ENCODE data around the gene ZBTB16.

Gene ZBTB16

DNA sequence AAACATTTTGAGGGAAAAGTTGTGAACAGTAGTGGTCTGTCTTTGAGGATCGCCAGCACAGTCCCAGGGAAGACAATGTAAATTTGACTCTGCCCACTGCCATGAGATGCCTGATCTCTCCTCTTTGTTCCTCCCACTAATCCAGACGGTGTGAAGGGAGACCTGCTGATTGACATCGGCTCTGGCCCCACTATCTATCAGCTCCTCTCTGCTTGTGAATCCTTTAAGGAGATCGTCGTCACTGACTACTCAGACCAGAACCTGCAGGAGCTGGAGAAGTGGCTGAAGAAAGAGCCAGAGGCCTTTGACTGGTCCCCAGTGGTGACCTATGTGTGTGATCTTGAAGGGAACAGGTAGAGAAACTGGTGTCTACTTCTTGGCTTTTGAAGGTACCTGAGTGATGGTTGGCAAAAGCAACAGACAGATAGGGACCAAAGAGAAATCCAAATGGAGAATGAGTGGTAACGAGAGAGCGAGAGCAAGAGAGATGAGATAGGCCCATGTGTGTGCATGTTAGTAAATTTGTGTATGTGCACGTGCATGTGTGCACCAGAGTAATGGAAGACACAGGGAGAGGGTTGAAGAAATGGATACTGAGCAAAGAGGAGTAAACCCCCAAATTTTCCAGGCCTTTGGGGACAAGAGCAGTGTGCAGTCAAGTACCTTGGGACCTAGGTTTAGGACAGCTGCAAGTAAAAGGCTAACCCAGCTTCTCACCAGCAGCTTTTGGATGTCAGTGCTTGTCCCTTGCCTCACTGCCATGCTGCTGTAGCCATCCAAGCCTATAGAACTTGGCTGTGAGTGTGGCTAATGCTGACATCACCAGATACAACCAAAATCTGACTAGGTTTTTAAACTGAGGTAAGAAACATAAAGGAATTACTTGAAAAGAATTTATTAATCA lies 238.5 kb downstream of the ZBTB16 start:
- TF ChIP-seq, protein P1, sequence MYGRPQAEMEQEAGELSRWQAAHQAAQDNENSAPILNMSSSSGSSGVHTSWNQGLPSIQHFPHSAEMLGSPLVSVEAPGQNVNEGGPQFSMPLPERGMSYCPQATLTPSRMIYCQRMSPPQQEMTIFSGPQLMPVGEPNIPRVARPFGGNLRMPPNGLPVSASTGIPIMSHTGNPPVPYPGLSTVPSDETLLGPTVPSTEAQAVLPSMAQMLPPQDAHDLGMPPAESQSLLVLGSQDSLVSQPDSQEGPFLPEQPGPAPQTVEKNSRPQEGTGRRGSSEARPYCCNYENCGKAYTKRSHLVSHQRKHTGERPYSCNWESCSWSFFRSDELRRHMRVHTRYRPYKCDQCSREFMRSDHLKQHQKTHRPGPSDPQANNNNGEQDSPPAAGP (tag by site-specific recombination; IDR thresholded peaks at IDR 0.05), result no peak
- TF ChIP-seq ZNF184 (tag by site-specific recombination; IDR thresholded peaks at IDR 0.05), result no peak
- TF ChIP-seq ZNF830 (tag by site-specific recombination; IDR thresholded peaks at IDR 0.05; ENCODE audit: low read depth), result no peak
- no peak for TF ChIP-seq ZNF274 (IDR thresholded peaks at IDR 0.05; ENCODE audit: low read length)
- TF ChIP-seq ZNF274 (tag by site-specific recombination; IDR thresholded peaks at IDR 0.05; ENCODE audit: borderline replicate concordance), result no peak
- no peak for TF ChIP-seq ZNF621 (tag by site-specific recombination; IDR thresholded peaks at IDR 0.05)
- TF ChIP-seq ZNF140 (tag by site-specific recombination; IDR thresholded peaks at IDR 0.05), result no peak
- TF ChIP-seq GLIS1 (tag by site-specific recombination; IDR thresholded peaks at IDR 0.05), result no peak
- TF ChIP-seq, protein P2, sequence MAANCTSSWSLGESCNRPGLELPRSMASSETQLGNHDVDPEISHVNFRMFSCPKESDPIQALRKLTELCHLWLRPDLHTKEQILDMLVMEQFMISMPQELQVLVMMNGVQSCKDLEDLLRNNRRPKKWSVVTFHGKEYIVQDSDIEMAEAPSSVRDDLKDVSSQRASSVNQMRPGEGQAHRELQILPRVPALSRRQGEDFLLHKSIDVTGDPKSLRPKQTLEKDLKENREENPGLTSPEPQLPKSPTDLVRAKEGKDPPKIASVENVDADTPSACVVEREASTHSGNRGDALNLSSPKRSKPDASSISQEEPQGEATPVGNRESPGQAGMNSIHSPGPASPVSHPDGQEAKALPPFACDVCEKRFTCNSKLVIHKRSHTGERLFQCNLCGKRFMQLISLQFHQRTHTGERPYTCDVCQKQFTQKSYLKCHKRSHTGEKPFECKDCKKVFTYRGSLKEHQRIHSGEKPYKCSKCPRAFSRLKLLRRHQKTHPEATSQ (tag by site-specific recombination; IDR thresholded peaks at IDR 0.05), result no peak
- TF ChIP-seq BCL11A (tag by site-specific recombination; IDR thresholded peaks at IDR 0.05; ENCODE audit: low read depth), result no peak
- TF ChIP-seq, protein P3, sequence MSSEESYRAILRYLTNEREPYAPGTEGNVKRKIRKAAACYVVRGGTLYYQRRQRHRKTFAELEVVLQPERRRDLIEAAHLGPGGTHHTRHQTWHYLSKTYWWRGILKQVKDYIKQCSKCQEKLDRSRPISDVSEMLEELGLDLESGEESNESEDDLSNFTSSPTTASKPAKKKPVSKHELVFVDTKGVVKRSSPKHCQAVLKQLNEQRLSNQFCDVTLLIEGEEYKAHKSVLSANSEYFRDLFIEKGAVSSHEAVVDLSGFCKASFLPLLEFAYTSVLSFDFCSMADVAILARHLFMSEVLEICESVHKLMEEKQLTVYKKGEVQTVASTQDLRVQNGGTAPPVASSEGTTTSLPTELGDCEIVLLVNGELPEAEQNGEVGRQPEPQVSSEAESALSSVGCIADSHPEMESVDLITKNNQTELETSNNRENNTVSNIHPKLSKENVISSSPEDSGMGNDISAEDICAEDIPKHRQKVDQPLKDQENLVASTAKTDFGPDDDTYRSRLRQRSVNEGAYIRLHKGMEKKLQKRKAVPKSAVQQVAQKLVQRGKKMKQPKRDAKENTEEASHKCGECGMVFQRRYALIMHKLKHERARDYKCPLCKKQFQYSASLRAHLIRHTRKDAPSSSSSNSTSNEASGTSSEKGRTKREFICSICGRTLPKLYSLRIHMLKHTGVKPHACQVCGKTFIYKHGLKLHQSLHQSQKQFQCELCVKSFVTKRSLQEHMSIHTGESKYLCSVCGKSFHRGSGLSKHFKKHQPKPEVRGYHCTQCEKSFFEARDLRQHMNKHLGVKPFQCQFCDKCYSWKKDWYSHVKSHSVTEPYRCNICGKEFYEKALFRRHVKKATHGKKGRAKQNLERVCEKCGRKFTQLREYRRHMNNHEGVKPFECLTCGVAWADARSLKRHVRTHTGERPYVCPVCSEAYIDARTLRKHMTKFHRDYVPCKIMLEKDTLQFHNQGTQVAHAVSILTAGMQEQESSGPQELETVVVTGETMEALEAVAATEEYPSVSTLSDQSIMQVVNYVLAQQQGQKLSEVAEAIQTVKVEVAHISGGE (tag by site-specific recombination; conservative IDR thresholded peaks at IDR 0.05; ENCODE audit: low read depth), result no peak
- TF ChIP-seq ZNF266 (tag by site-specific recombination; IDR thresholded peaks at IDR 0.05; ENCODE audit: low read depth), result no peak
- TF ChIP-seq ZNF341 (tag by site-specific recombination; IDR thresholded peaks at IDR 0.05; ENCODE audit: low read depth), result no peak
- no peak for TF ChIP-seq MEIS1 (CRISPR knock-in tag; IDR thresholded peaks at IDR 0.05; ENCODE audit: borderline replicate concordance)
- no peak for TF ChIP-seq ZNF670 (tag by site-specific recombination; IDR thresholded peaks at IDR 0.05; ENCODE audit: low read depth)
- no peak for TF ChIP-seq ZNF623 (tag by site-specific recombination; IDR thresholded peaks at IDR 0.05)
- TF ChIP-seq GLI4 (tag by site-specific recombination; IDR thresholded peaks at IDR 0.05), result no peak
- TF ChIP-seq ZNF610 (tag by site-specific recombination; IDR thresholded peaks at IDR 0.05; ENCODE audit: borderline replicate concordance), result no peak
- TF ChIP-seq ZNF112 (tag by site-specific recombination; IDR thresholded peaks at IDR 0.05), result no peak
- TF ChIP-seq, protein P4, sequence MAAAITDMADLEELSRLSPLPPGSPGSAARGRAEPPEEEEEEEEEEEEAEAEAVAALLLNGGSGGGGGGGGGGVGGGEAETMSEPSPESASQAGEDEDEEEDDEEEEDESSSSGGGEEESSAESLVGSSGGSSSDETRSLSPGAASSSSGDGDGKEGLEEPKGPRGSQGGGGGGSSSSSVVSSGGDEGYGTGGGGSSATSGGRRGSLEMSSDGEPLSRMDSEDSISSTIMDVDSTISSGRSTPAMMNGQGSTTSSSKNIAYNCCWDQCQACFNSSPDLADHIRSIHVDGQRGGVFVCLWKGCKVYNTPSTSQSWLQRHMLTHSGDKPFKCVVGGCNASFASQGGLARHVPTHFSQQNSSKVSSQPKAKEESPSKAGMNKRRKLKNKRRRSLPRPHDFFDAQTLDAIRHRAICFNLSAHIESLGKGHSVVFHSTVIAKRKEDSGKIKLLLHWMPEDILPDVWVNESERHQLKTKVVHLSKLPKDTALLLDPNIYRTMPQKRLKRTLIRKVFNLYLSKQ (tag by site-specific recombination; IDR thresholded peaks at IDR 0.05; ENCODE audit: borderline replicate concordance), result no peak
- TF ChIP-seq SP3 (tag by site-specific recombination; IDR thresholded peaks at IDR 0.05), result no peak
- H3K36me3 ChIP-seq (ENCODE audit: control insufficient read depth in 2 of 2, insufficient read depth in 1 of 2, low read length in 2 of 2), result no peaks in the 10 kb centered on the region
- no peak overlapping the region for H3K4me3 ChIP-seq (ENCODE audit: low read depth, low read length)
- no peaks in the 10 kb centered on the region for H3K9me3 ChIP-seq (ENCODE audit: control insufficient read depth, insufficient read depth, low read depth, low read length)
- H3K27ac ChIP-seq (ENCODE audit: extremely low read depth, low read depth, low read length), result no peak overlapping the region
- no peaks in the 10 kb centered on the region for H3K4me1 ChIP-seq (ENCODE audit: control insufficient read depth, insufficient read depth, low read length)
- ChIA-PET POLR2A (no interaction called here), CTCF (no interaction called here)

Data from HEK293 (cell line).